HepG2 (cell line): Measurements from ENCODE around the gene ARL8B. TPM values are rescaled to one million over a fixed set of nuclear protein-coding genes. Genes with fewer than 3 reads are reported as not detected.

Experiments used
- ATAC-seq: fragments of 200-7000 bp; cut with Tn5 transposase; 3 replicates; pipeline ENCODE4 v1.9.1; 2020; ENCODE audit warnings: mild to moderate bottlenecking, moderate library complexity
- BruUV-seq: library from RNA; stranded (reverse); fragments of 400-500 nt; replicated peaks from 2 replicates; lab custom pipeline; 2021; lab: Mats Ljungman, UMichigan
- CTCF ChIA-PET: fragments of 300-600 bp; formaldehyde crosslinking; extraction: SDS; loops from one replicate; lab custom pipeline; 2021; ENCODE audit warnings: low total read pairs, inconsistent platforms, low intra/inter-chr PET ratio; lab: Yijun Ruan, JAX
- POLR2A ChIA-PET: fragments of 350-600 bp; sonication (Branson Sonifier 250); formaldehyde crosslinking; loops from one replicate; lab custom pipeline; 2020; ENCODE audit warnings: antibody characterized with exemption, inconsistent platforms; lab: Yijun Ruan, JAX
- DNase-seq: peaks from one replicate; pipeline ENCODE4 v3.0.0-alpha.2; 2015; ENCODE audit warnings: low spot score
- FAIRE-seq: peaks from 3 replicates; lab custom pipeline; 2011; peaks lifted over from hg19 to GRCh38; lab: Jason Lieb, UNC
- H2AFZ ChIP-seq: one replicate; pipeline ENCODE4 v1.6.1; 2011; ENCODE audit warnings: low read length, inconsistent platforms
- H3K27ac ChIP-seq: fragments of 300-600 bp; 3 replicates; pipeline ENCODE4 v1.8.0; 2011; ENCODE audit warnings: mixed run types, mild to moderate bottlenecking, mixed read lengths, low read length, inconsistent platforms; ENCODE audit not compliant: insufficient read depth; ENCODE audit errors: extremely low read length
- H3K27me3 ChIP-seq, 2 experiments: fragments of 200-600 bp in 1 of 2; 2 replicates in 1 of 2; 3 replicates in 1 of 2; pipeline versions ENCODE4 v1.6.0 to v1.8.0; 2011; ENCODE audit warnings: low read length in 2 of 2, mild to moderate bottlenecking in 2 of 2, moderate library complexity in 2 of 2, inconsistent platforms in 1 of 2; ENCODE audit not compliant: insufficient read depth in 2 of 2, control insufficient read depth in 1 of 2
- H3K36me3 ChIP-seq, 2 experiments: fragments of 200-600 bp in 1 of 2; replicated peaks in 1 of 2; 2 replicates in 1 of 2; 3 replicates in 1 of 2; pipeline versions ENCODE4 v1.5.1 to v1.8.0; 2011; ENCODE audit warnings: low read length in 2 of 2, inconsistent platforms in 1 of 2; ENCODE audit not compliant: insufficient read depth in 2 of 2, control insufficient read depth in 1 of 2
- H3K4me1 ChIP-seq: 2 replicates; pipeline ENCODE4 v1.5.1; 2012; ENCODE audit warnings: low read length, inconsistent platforms; ENCODE audit not compliant: insufficient read depth
- H3K4me2 ChIP-seq: 2 replicates; pipeline ENCODE4 v1.6.0; 2011; ENCODE audit warnings: low read depth, low read length, inconsistent platforms
- H3K4me3 ChIP-seq, 3 experiments: fragments of 200-600 bp in 1 of 3; sonication (generic), shearing (Covaris generic) in 1 of 3; replicated peaks in 1 of 3; 2 replicates each; pipeline ENCODE4 v1.5.1; 2011 to 2016; ENCODE audit warnings: low read length in 3 of 3, inconsistent platforms in 2 of 3, low read depth in 2 of 3, mild to moderate bottlenecking in 2 of 3, control low read depth in 1 of 3, mixed read lengths in 1 of 3; ENCODE audit not compliant: insufficient read depth in 1 of 3
- H3K79me2 ChIP-seq: one replicate; pipeline ENCODE4 v1.6.1; 2011; ENCODE audit warnings: low read length, inconsistent platforms; ENCODE audit not compliant: insufficient read depth
- H3K9ac ChIP-seq: 2 replicates; pipeline ENCODE4 v1.6.0; 2011; ENCODE audit warnings: mild to moderate bottlenecking, low read depth, low read length, inconsistent platforms; ENCODE audit not compliant: insufficient read depth
- H3K9me3 ChIP-seq: 2 replicates; pipeline ENCODE4 v1.5.1; 2012; ENCODE audit warnings: mild to moderate bottlenecking, low read length
- H4K20me1 ChIP-seq: 2 replicates; pipeline ENCODE4 v1.6.0; 2011; ENCODE audit warnings: inconsistent platforms, mild to moderate bottlenecking, low read length, moderate library complexity; ENCODE audit not compliant: insufficient read depth
- CAMTA2 ChIP-seq: sonication (generic); formaldehyde crosslinking; IDR thresholded peaks from 2 replicates; pipeline ENCODE4 v1.4.0; 2020; ENCODE audit warnings: mild to moderate bottlenecking, missing genetic modification reagents, borderline replicate concordance
- ESRRA ChIP-seq: sonication (generic); formaldehyde crosslinking; IDR thresholded peaks from 2 replicates; pipeline ENCODE4 v1.5.1; 2020; ENCODE audit warnings: mild to moderate bottlenecking, low read depth, missing genetic modification reagents
- FOSL2 ChIP-seq: sonication (generic); formaldehyde crosslinking; IDR thresholded peaks from 2 replicates; pipeline ENCODE4 v1.4.0; 2020; ENCODE audit warnings: missing genetic modification reagents
- KMT2A ChIP-seq: sonication (generic); formaldehyde crosslinking; IDR thresholded peaks from 2 replicates; pipeline ENCODE4 v1.4.0; 2020; ENCODE audit warnings: missing genetic modification reagents
- MED1 ChIP-seq: sonication (generic); formaldehyde crosslinking; IDR thresholded peaks from 2 replicates; pipeline ENCODE4 v1.4.0; 2020; ENCODE audit warnings: missing genetic modification reagents
- MXI1 ChIP-seq: IDR thresholded peaks from 3 replicates; pipeline ENCODE4 v1.6.1; 2012; ENCODE audit warnings: low read depth, low read length, inconsistent platforms, borderline replicate concordance
- NAIF1 ChIP-seq: sonication (generic); formaldehyde crosslinking; IDR thresholded peaks from 2 replicates; pipeline ENCODE4 v1.5.0; 2020; ENCODE audit warnings: mild to moderate bottlenecking, missing genetic modification reagents, borderline replicate concordance
- SIN3A ChIP-seq: IDR thresholded peaks from 2 replicates; pipeline ENCODE4 v1.6.1; 2011; ENCODE audit warnings: low read depth, mild to moderate bottlenecking, control low read depth, low read length, borderline replicate concordance
- SKI ChIP-seq: fragments of 450-650 bp; IDR thresholded peaks from one replicate; pipeline ENCODE4 v1.6.1; 2018; ENCODE audit warnings: mild to moderate bottlenecking; ENCODE audit not compliant: partially characterized antibody
- SOX6 ChIP-seq, 2 experiments: fragments of 450-650 bp in 1 of 2; sonication (generic) in 1 of 2; formaldehyde crosslinking in 1 of 2; IDR thresholded peaks; 2 replicates each; pipeline versions ENCODE4 v1.4.0 to v1.6.1; 2017 to 2020; ENCODE audit warnings: antibody characterized with exemption in 1 of 2, mild to moderate bottlenecking in 1 of 2, missing genetic modification reagents in 1 of 2
- ZMYM3 ChIP-seq: sonication (generic); formaldehyde crosslinking; IDR thresholded peaks from 2 replicates; pipeline ENCODE4 v1.5.1; 2020; ENCODE audit warnings: mild to moderate bottlenecking, missing genetic modification reagents
- ZNF343 ChIP-seq: sonication (generic); formaldehyde crosslinking; IDR thresholded peaks from 2 replicates; pipeline ENCODE4 v1.4.0; 2020; ENCODE audit warnings: mild to moderate bottlenecking, missing genetic modification reagents
- ZNF496 ChIP-seq: sonication (generic); formaldehyde crosslinking; IDR thresholded peaks from 2 replicates; pipeline ENCODE4 v1.8.1; 2023; ENCODE audit warnings: mild to moderate bottlenecking, moderate library complexity, missing genetic modification reagents; ENCODE audit not compliant: insufficient replicate concordance
- ZNF543 ChIP-seq: sonication (generic); formaldehyde crosslinking; IDR thresholded peaks from 2 replicates; pipeline ENCODE4 v1.4.0; 2020; ENCODE audit warnings: mild to moderate bottlenecking, missing genetic modification reagents
- ZNF605 ChIP-seq: sonication (generic); formaldehyde crosslinking; IDR thresholded peaks from 2 replicates; pipeline ENCODE4 v1.8.0; 2022; ENCODE audit warnings: mild to moderate bottlenecking, missing genetic modification reagents
- ZNF747 ChIP-seq: sonication (generic); formaldehyde crosslinking; IDR thresholded peaks from 2 replicates; pipeline ENCODE4 v1.8.1; 2023; ENCODE audit warnings: missing genetic modification reagents, mild to moderate bottlenecking, borderline replicate concordance
- ZNF749 ChIP-seq: sonication (generic); formaldehyde crosslinking; IDR thresholded peaks from 2 replicates; pipeline ENCODE4 v1.8.0; 2022; ENCODE audit warnings: mild to moderate bottlenecking, missing genetic modification reagents, moderate library complexity, borderline replicate concordance
- WGBS: methylation state at CpG from one replicate; pipeline ENCODE4 v1.1.6; 2017; ENCODE audit warnings: low lambda C conversion rate; 5-methylcytosine and 5-hydroxymethylcytosine counted together
- in situ Hi-C: cut with HindIII; loops from 2 replicates; pipeline ENCODE4 v1.10.0; 2017; ENCODE audit warnings: low pct_unique_long_range_greater_than_20kb; ENCODE audit not compliant: extremely low pct_ligation_motif_present
- intact Hi-C: fragments of 100-400 bp; cut with micrococcal nuclease; formaldehyde crosslinking; loops from one replicate; pipeline ENCODE4 v1.10.0; 2022; ENCODE audit not compliant: unreplicated experiment
- polyA plus RNA-seq, 8 experiments: library from polyadenylated mRNA; depleted of rRNA in 3 of 8; stranded (reverse) in 7 of 8; unstranded in 1 of 8; fragments of >200 nt; fragmentation: Illumina TruSeq in 4 of 8; extraction: Trizol in 4 of 8; gene quantifications; 2 replicates each; pipeline versions ENCODE4 v1.2.1 to v1.2.3, GENCODE V29; 2011 to 2016; ENCODE audit warnings: low read depth in 4 of 8, missing spikeins in 1 of 8, mixed read lengths in 1 of 8; ENCODE audit not compliant: insufficient read depth in 1 of 8
- total RNA-seq, 5 experiments: library from RNA; depleted of rRNA; stranded (reverse); fragments of >200 nt; fragmentation: Illumina TruSeq; extraction: Trizol; gene quantifications; 2 replicates each; pipeline ENCODE4 v1.2.3, GENCODE V29; 2016; ENCODE audit warnings: low read depth in 1 of 5
- TF ChIP-seq, protein P1 (sequence below): sonication (generic); formaldehyde crosslinking; IDR thresholded peaks from 2 replicates; pipeline ENCODE4 v1.4.0; 2020; ENCODE audit warnings: missing genetic modification reagents

Gene ARL8B
- total and polyA plus RNA-seq, 2 of the 13 experiments (the other 11 are each of a cell fraction or from before 2014, with no cell fraction given), result 23.5 to 30.4 TPM

GRCh38 chr3:5187156-5187919 lies 65.2 kb downstream of the ARL8B start, which contains the start of gene EDEM1:
EDEM1 (plus strand) TSS chr3:5187707; CDS start chr3:5187806, 99 bp downstream.
- H3K27ac ChIP-seq, result peak within 1 kb of the TSS; percentile 89
- peaks cover 51% of the 10 kb centered on the region for H3K79me2 ChIP-seq
- no TSS peak for BruUV-seq
- peaks cover 17% of the 10 kb centered on the region; the same call in 1 of the 2 replicates for H4K20me1 ChIP-seq
- peaks cover 41% of the 10 kb centered on the region for H3K4me1 ChIP-seq
- no peaks in the 10 kb centered on the region; a peak in 1 of 5 replicates for H3K27me3 ChIP-seq
- POLR2A ChIA-PET, result interaction anchor here (1.0 to 2.2 kb wide), 5 partner anchors 11 to 64 kb away, joined by 3 to 20 read pairs (median 6); no protein-coding TSS in a partner anchor
- peak within 1 kb of the TSS; percentile 96 for H3K9ac ChIP-seq
- FAIRE-seq, result no peak
- H3K9me3 ChIP-seq, result no peaks in the 10 kb centered on the region
- in situ Hi-C loops, result loop anchor here (5.0 kb wide), 1 partner anchor 65 kb away; the partner anchor contains the start of gene ARL8B
- H3K36me3 ChIP-seq, result peaks cover 0 to 9% of the 10 kb centered on the region in 2 experiments; a peak in 1 of 5 replicates
- CTCF ChIA-PET, result no interaction called here
- intact Hi-C loops, result loop anchor here (1.0 to 10.0 kb wide), 3 partner anchors 49 to 203 kb away; partner anchors contain the start of gene ARL8B
- H2AFZ ChIP-seq, result peak within 1 kb of the TSS; percentile 45
- peak; percentile 88 for DNase-seq
- peak within 1 kb of the TSS; percentile 76 to 99 (median 90) for H3K4me3 ChIP-seq
- under 1% methylated on average over 14 of the region's 78 CpGs for WGBS
- ATAC-seq, result peak; percentile 96
- H3K4me2 ChIP-seq, result peak within 1 kb of the TSS; percentile 98
- TF ChIP-seq ZNF496, result no peak
- 0 out of 2 replicates have a peak, but pooled peaks have one; percentile 9 for TF ChIP-seq ESRRA (CRISPR knock-in tag)
- TF ChIP-seq SOX6 (IDR thresholded peaks at IDR 0.05), result no peak
- 0 out of 2 replicates have a peak, but pooled peaks have one; percentile 5 for TF ChIP-seq SOX6 (CRISPR knock-in tag; IDR thresholded peaks at IDR 0.05)
- peak; percentile 39; the same call in 1 of the 2 replicates for TF ChIP-seq KMT2A
- TF ChIP-seq ZNF747 (CRISPR knock-in tag), result peak; percentile 67; the same call in 1 of the 2 replicates
- TF ChIP-seq MED1 (CRISPR knock-in tag), result peak; percentile 53
- peak; percentile 8; the same call in 1 of the 2 replicates for TF ChIP-seq ZNF343
- 0 out of 2 replicates have a peak, but pooled peaks have one; percentile 55 for TF ChIP-seq ZNF605 (CRISPR knock-in tag)
- no peak for TF ChIP-seq ZNF543 (CRISPR knock-in tag)
- no peak; the same call in 1 of the 2 replicates for TF ChIP-seq ZNF749 (CRISPR knock-in tag)
- peak; percentile 75; the same call in 2 of the 3 replicates for TF ChIP-seq MXI1
- TF ChIP-seq CAMTA2, result no peak
- TF ChIP-seq SKI, result peak; percentile 74
- peak; percentile 77; the same call in 1 of the 2 replicates for TF ChIP-seq SIN3A
- 0 out of 2 replicates have a peak, but pooled peaks have one; percentile 25 for TF ChIP-seq NAIF1 (CRISPR knock-in tag)
- TF ChIP-seq ZMYM3 (CRISPR knock-in tag), result no peak
- no peak for TF ChIP-seq FOSL2 (CRISPR knock-in tag)
- TF ChIP-seq, protein P1, sequence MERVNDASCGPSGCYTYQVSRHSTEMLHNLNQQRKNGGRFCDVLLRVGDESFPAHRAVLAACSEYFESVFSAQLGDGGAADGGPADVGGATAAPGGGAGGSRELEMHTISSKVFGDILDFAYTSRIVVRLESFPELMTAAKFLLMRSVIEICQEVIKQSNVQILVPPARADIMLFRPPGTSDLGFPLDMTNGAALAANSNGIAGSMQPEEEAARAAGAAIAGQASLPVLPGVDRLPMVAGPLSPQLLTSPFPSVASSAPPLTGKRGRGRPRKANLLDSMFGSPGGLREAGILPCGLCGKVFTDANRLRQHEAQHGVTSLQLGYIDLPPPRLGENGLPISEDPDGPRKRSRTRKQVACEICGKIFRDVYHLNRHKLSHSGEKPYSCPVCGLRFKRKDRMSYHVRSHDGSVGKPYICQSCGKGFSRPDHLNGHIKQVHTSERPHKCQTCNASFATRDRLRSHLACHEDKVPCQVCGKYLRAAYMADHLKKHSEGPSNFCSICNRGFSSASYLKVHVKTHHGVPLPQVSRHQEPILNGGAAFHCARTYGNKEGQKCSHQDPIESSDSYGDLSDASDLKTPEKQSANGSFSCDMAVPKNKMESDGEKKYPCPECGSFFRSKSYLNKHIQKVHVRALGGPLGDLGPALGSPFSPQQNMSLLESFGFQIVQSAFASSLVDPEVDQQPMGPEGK, result peak; percentile 35; the same call in 1 of the 2 replicates
